Nephron progenitor cell (in vitro differentiated cells): ENCODE results near the gene SSX2IP.
A peak's percentile ranks its signal among the peaks of the same experiment; 100 is the strongest.
"Not testable (repeated sequence)": the region's sequence is repeated elsewhere in the genome, so short reads cannot be mapped to it uniquely, and the experiment has no call there.

Experiments used
- DNase-seq: peaks from one replicate; pipeline ENCODE4 v3.0.0; 2021
- H3K27ac Mint-ChIP-seq: 2 replicates; pipeline ENCODE4 v1.8.0; 2021; ENCODE audit warnings: mild to moderate bottlenecking, moderate library complexity, mixed read lengths
- H3K27me3 Mint-ChIP-seq: 2 replicates; pipeline ENCODE4 v1.8.0; 2021; ENCODE audit warnings: mild to moderate bottlenecking, low read depth, mixed read lengths; ENCODE audit not compliant: poor library complexity
- H3K36me3 Mint-ChIP-seq: 2 replicates; pipeline ENCODE4 v1.8.0; 2021; ENCODE audit warnings: low read depth, mixed read lengths
- H3K4me1 Mint-ChIP-seq: 2 replicates; pipeline ENCODE4 v1.8.0; 2021; ENCODE audit warnings: mixed read lengths
- H3K4me3 Mint-ChIP-seq: 2 replicates; pipeline ENCODE4 v1.8.0; 2021; ENCODE audit warnings: mild to moderate bottlenecking, moderate library complexity, mixed read lengths
- H3K9me3 Mint-ChIP-seq: 2 replicates; pipeline ENCODE4 v1.8.0; 2021; ENCODE audit warnings: mild to moderate bottlenecking, moderate library complexity, mixed read lengths
- TF ChIP-seq, protein P1 (sequence below): fragments of 200-600 bp; sonication (generic); IDR thresholded peaks from 2 replicates; pipeline ENCODE4 v1.5.0; 2021; ENCODE audit warnings: antibody characterized with exemption

SSX2IP gene

DNA sequence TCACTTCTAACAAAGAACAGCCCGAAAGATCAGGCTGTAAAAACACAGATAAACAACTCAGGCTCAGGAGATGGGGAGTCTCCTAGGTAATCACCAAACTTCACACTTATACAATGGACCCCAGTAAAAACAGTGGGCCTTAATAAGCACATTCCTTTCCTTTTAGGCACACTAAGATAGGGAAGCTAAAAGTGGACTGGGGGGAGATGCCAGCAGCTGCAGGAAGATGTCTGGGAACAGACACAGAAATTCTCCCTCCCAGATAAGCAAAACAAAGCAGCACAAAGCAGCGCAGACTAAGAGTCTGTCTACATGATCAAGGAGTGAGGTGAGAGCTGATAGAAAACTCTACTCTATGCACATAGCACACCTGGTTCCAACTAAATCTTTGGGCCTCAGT is 87.0 kb downstream of the SSX2IP start:
- no peaks in the 10 kb centered on the region for H3K27me3 Mint-ChIP-seq
- H3K9me3 Mint-ChIP-seq: peaks cover 71% of the 10 kb centered on the region
- peaks cover 34% of the 10 kb centered on the region for H3K36me3 Mint-ChIP-seq
- H3K27ac Mint-ChIP-seq: peak overlapping the region; percentile 32
- peaks cover 11% of the 10 kb centered on the region for H3K4me1 Mint-ChIP-seq
- TF ChIP-seq, protein P1, sequence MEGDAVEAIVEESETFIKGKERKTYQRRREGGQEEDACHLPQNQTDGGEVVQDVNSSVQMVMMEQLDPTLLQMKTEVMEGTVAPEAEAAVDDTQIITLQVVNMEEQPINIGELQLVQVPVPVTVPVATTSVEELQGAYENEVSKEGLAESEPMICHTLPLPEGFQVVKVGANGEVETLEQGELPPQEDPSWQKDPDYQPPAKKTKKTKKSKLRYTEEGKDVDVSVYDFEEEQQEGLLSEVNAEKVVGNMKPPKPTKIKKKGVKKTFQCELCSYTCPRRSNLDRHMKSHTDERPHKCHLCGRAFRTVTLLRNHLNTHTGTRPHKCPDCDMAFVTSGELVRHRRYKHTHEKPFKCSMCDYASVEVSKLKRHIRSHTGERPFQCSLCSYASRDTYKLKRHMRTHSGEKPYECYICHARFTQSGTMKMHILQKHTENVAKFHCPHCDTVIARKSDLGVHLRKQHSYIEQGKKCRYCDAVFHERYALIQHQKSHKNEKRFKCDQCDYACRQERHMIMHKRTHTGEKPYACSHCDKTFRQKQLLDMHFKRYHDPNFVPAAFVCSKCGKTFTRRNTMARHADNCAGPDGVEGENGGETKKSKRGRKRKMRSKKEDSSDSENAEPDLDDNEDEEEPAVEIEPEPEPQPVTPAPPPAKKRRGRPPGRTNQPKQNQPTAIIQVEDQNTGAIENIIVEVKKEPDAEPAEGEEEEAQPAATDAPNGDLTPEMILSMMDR: no peak
- no peak for DNase-seq
- H3K4me3 Mint-ChIP-seq: no peak overlapping the region

DNA sequence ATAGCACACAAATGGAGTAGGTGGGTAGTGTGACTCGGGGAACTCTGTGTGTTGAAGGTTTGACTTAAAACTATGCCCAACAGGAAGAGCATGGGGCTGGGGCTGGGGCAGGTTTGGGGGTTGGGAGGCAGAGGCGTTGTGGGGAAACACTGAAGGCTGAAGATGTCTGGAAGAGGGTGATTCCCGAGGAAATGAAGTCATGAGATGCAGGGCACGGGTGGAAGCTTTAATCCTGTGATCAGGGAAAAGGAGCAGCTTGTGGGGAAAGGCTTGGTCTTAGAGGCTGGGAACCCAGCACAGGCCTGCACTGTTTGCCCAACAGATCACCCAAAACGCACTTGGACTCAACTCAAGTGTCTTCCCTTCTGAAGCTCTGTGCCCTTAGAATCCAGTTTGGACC is 89.5 kb downstream of the SSX2IP start:
- Mint-ChIP-seq H3K36me3 (peaks cover 24% of the 10 kb centered on the region), H3K27ac (no peak overlapping the region), H3K4me1 (peaks cover 11% of the 10 kb centered on the region), H3K4me3 (no peak overlapping the region), H3K9me3 (peaks cover 46% of the 10 kb centered on the region), H3K27me3 (peaks cover 5% of the 10 kb centered on the region)
- DNase-seq: no peak
- TF ChIP-seq, protein P1: no peak

DNA sequence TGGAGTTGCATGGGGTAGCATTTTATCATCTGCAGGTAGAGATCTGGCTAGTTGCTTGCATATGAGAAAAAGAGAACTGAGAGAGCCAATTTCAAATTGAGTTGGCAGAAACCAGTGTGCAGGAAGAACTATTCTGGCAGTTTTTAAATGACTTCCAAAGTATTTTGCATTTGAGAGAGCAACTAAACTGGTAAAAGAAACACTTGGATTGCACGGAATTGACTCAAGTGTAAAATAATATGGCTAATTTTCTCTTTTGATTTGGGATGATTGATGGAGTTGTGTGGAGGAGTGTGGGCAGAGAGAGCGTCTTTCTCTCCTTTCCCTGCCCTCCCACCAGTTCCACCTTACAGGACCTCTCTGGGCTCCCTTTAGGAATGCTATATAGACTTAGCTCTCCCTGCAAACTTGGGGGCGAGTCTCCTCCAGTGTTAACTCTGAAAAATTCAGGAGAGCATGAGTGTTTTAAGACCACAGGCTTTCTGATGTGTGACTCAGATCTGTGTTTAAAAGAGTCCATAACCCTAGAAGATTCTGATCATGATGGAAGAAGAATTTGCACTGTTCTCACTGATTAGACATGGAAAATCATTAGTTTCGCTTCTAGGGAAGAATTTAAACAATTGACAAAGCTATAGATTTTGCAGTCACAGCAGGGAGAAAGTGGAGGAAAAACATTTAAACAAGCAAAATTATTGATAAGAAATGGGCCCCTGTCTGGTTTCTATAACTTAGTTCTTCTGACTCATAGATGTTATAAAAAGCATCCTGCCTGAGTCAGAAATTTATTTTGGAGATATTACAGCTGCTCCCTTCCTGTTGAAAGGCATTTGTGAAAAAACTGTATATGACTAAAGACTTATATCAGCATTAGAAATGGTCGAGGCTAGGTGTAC is 91.2 kb downstream of the SSX2IP start:
- peak overlapping the region; percentile 49 for H3K27ac Mint-ChIP-seq
- TF ChIP-seq, protein P1: no peak
- DNase-seq: no peak
- peaks cover 8% of the 10 kb centered on the region for H3K36me3 Mint-ChIP-seq
- no peak overlapping the region for H3K4me3 Mint-ChIP-seq
- peaks cover 11% of the 10 kb centered on the region for H3K4me1 Mint-ChIP-seq
- peaks cover 8% of the 10 kb centered on the region for H3K27me3 Mint-ChIP-seq
- peaks cover 37% of the 10 kb centered on the region for H3K9me3 Mint-ChIP-seq

DNA sequence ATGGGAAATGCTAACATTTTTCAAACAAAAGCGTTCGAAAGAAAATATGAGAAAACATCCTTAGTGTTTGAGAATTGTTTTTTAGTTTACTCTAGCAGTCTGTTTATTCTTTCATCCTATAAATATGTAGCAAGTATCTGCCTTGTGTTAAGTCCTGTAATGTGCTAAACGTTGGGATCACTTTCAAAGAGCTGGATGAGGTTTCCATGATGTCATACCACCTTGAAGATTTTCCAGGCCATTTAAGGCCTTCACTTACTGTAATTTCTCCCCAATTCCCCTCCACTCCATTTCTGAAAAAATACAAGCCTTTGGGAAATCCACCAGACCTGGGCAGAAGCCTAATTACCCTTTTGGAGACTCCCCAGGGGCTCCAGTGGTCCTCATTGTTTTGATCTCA is 91.8 kb downstream of the SSX2IP start:
- H3K27me3 Mint-ChIP-seq: peaks cover 8% of the 10 kb centered on the region
- peaks cover 11% of the 10 kb centered on the region for H3K4me1 Mint-ChIP-seq
- H3K4me3 Mint-ChIP-seq: no peak overlapping the region
- TF ChIP-seq, protein P1: no peak
- peak overlapping the region; percentile 47 for H3K27ac Mint-ChIP-seq
- H3K36me3 Mint-ChIP-seq: peaks cover 6% of the 10 kb centered on the region
- peaks cover 35% of the 10 kb centered on the region for H3K9me3 Mint-ChIP-seq
- DNase-seq: no peak

DNA sequence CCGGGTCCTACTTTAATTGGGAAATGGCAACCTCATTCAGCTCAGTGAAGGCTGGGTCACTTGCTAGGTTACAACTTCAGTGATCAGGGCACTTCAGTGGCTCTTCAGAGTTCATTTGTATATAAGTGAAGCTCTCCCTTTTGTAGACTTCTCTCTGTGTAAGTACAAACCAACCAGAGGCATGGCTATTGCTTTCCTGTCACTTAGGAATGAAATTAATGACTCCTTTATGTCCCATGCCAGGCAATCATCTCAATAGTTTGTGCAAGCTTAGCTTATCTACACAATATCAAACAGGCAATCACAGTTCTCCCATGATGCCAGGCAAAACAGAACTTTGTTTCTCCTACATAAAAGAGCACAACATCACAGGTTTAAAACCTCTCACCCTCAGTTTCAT is 93.2 kb downstream of the SSX2IP start:
- peaks cover 11% of the 10 kb centered on the region for H3K27me3 Mint-ChIP-seq
- peaks cover 1% of the 10 kb centered on the region for H3K36me3 Mint-ChIP-seq
- H3K4me1 Mint-ChIP-seq: peaks cover 11% of the 10 kb centered on the region
- DNase-seq: no peak
- no peak overlapping the region for H3K27ac Mint-ChIP-seq
- peaks cover 26% of the 10 kb centered on the region for H3K9me3 Mint-ChIP-seq
- no peak overlapping the region for H3K4me3 Mint-ChIP-seq
- TF ChIP-seq, protein P1: no peak

DNA sequence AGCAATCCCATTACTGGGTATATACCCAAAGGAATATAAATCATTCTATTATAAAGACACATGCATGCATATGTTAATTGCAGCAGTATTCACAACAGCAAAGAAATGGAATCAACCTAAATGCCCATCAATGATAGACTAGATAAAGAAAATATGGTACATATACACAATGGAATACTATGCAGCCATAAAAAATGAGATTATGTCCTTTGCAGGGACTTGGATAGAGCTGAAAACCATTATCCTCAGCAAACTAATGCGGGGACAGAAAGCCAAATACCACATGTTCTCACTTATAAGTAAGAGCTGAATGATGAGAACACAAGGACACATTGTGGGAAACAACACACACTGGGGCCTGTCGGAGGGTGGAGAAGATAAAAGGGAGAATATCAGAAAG is 95.3 kb downstream of the SSX2IP start:
- Mint-ChIP-seq H3K9me3 (peaks cover 20% of the 10 kb centered on the region), H3K27me3 (peaks cover 14% of the 10 kb centered on the region), H3K4me1 (peaks cover 11% of the 10 kb centered on the region)
- H3K36me3 Mint-ChIP-seq, DNase-seq, H3K27ac Mint-ChIP-seq, H3K4me3 Mint-ChIP-seq: not testable (repeated sequence)
